CD4-positive, alpha-beta T cell treated with Interferon gamma for 1 hour (primary cell): ENCODE measurements around the gene PAX6.

Experiments used
- DNase-seq: peaks from one replicate; pipeline ENCODE4 v3.0.0-alpha.2; 2020

The PAX6 gene

GRCh38 chr11:31796499-31797189 lies 14.5 kb downstream of the PAX6 start:
- DNase-seq, result no peak

GRCh38 chr11:31795706-31796498 lies 15.2 kb downstream of the PAX6 start:
- DNase-seq, result no peak

- no peak for DNase-seq
These were observed 16.6 kb downstream of the PAX6 start for GRCh38 chr11:31794548-31794947.

- DNase-seq, result no peak
These were observed 17.9 kb downstream of the PAX6 start for GRCh38 chr11:31793264-31793663.

GRCh38 chr11:31792456-31792855 lies 18.7 kb downstream of the PAX6 start:
- no peak for DNase-seq

GRCh38 chr11:31792036-31792435 lies 19.1 kb downstream of the PAX6 start:
- no peak for DNase-seq

GRCh38 chr11:31790649-31791048 lies 20.5 kb downstream of the PAX6 start:
- no peak for DNase-seq

- no peak for DNase-seq
These were observed 23.0 kb downstream of the PAX6 start for GRCh38 chr11:31788085-31788484.

GRCh38 chr11:31786996-31787685 lies 24.0 kb downstream of the PAX6 start:
- no peak for DNase-seq

- DNase-seq, result no peak
These were observed 26.5 kb downstream of the PAX6 start for GRCh38 chr11:31784611-31785010.

GRCh38 chr11:31783252-31783651 lies 27.9 kb downstream of the PAX6 start:
- DNase-seq, result no peak

- DNase-seq, result no peak
These were observed 28.9 kb downstream of the PAX6 start for GRCh38 chr11:31782257-31782656.

- no peak for DNase-seq
These were observed 30.6 kb downstream of the PAX6 start for GRCh38 chr11:31780480-31780971.

GRCh38 chr11:31780078-31780477 lies 31.0 kb downstream of the PAX6 start:
- DNase-seq, result no peak

GRCh38 chr11:31779374-31779791 lies 31.7 kb downstream of the PAX6 start:
- DNase-seq, result no peak

- DNase-seq, result no peak
These were observed 38.7 kb downstream of the PAX6 start for GRCh38 chr11:31772412-31772811.

GRCh38 chr11:31770011-31770700 lies 41.0 kb downstream of the PAX6 start:
- DNase-seq, result no peak

GRCh38 chr11:31768749-31769640 lies 42.1 kb downstream of the PAX6 start:
- no peak for DNase-seq

- DNase-seq, result no peak
These were observed 43.4 kb downstream of the PAX6 start for GRCh38 chr11:31767685-31768084.

GRCh38 chr11:31767066-31767465 lies 44.1 kb downstream of the PAX6 start:
- DNase-seq, result no peak

GRCh38 chr11:31764766-31765165 lies 46.4 kb downstream of the PAX6 start:
- no peak for DNase-seq

- DNase-seq, result no peak
These were observed 46.9 kb downstream of the PAX6 start for GRCh38 chr11:31764261-31764660.
